HepG2 (cell line): ENCODE data around the gene CDC123.
"Not testable (repeated sequence)": the region's sequence is repeated elsewhere in the genome, so short reads cannot be mapped to it uniquely, and the experiment has no call there.

Source experiments
- CC2D1A ChIP-seq: sonication (generic); formaldehyde crosslinking; IDR thresholded peaks from 2 replicates; pipeline ENCODE4 v1.8.1; 2023; ENCODE audit warnings: mild to moderate bottlenecking, missing genetic modification reagents
- NBN ChIP-seq: fragments of 450-650 bp; conservative IDR thresholded peaks from 2 replicates; pipeline ENCODE4 v1.6.1; 2017
- NONO ChIP-seq, 2 experiments: fragments of 450-650 bp in 1 of 2; sonication (generic) in 1 of 2; formaldehyde crosslinking in 1 of 2; IDR thresholded peaks in 1 of 2; conservative IDR thresholded peaks in 1 of 2; 2 replicates each; pipeline versions ENCODE4 v1.6.1 to v1.8.0; 2017 to 2022; ENCODE audit warnings: mild to moderate bottlenecking in 1 of 2, missing genetic modification reagents in 1 of 2, moderate library complexity in 1 of 2
- PHF8 ChIP-seq: sonication (generic); formaldehyde crosslinking; IDR thresholded peaks from 2 replicates; pipeline ENCODE4 v1.5.0; 2020; ENCODE audit warnings: missing genetic modification reagents
- REST ChIP-seq, 2 experiments: IDR thresholded peaks; 2 replicates each; pipeline ENCODE4 v1.6.1; 2011 to 2012; ENCODE audit warnings: low read length in 2 of 2, borderline replicate concordance in 1 of 2, low read depth in 1 of 2, mild to moderate bottlenecking in 1 of 2, moderate library complexity in 1 of 2
- RFX5 ChIP-seq: IDR thresholded peaks from 2 replicates; pipeline ENCODE4 v1.6.1; 2011; ENCODE audit warnings: low read depth, low read length, improper control_type of control experiment
- SNRNP70 ChIP-seq: fragments of 200-400 bp; formaldehyde crosslinking; IDR thresholded peaks from 2 replicates; pipeline ENCODE4 v1.6.1; 2017; ENCODE audit warnings: mild to moderate bottlenecking, low read depth, low read length, moderate library complexity
- TSC22D2 ChIP-seq: sonication (generic); formaldehyde crosslinking; IDR thresholded peaks from 2 replicates; pipeline ENCODE4 v1.5.1; 2020; ENCODE audit warnings: missing genetic modification reagents, mild to moderate bottlenecking, borderline replicate concordance
- ZBTB26 ChIP-seq: IDR thresholded peaks from 2 replicates; pipeline ENCODE4 v1.6.1; 2016; ENCODE audit warnings: missing compliant biosample characterization, missing genetic modification reagents, borderline replicate concordance

GRCh38 chr10:12250702-12251101, 54.7 kb downstream of the CDC123 start:
- not testable (repeated sequence) for TF ChIP-seq TSC22D2; NONO (IDR thresholded peaks at IDR 0.05); NONO (CRISPR knock-in tag; conservative IDR thresholded peaks at IDR 0.05); REST (IDR thresholded peaks at IDR 0.05; ENCODE audit: borderline replicate concordance in 1 of 2, low read depth in 1 of 2, low read length in 2 of 2); CC2D1A; NBN; RFX5; PHF8 (CRISPR knock-in tag); ZBTB26; SNRNP70
